Measurements from ENCODE around the gene SLCO2B1. TPM values are rescaled to one million over a fixed set of nuclear protein-coding genes. Genes with fewer than 3 reads are reported as not detected.

SLCO2B1 gene
- total RNA-seq, 2 donors from 2014 or later: 1.1 to 1.9 TPM

DNA sequence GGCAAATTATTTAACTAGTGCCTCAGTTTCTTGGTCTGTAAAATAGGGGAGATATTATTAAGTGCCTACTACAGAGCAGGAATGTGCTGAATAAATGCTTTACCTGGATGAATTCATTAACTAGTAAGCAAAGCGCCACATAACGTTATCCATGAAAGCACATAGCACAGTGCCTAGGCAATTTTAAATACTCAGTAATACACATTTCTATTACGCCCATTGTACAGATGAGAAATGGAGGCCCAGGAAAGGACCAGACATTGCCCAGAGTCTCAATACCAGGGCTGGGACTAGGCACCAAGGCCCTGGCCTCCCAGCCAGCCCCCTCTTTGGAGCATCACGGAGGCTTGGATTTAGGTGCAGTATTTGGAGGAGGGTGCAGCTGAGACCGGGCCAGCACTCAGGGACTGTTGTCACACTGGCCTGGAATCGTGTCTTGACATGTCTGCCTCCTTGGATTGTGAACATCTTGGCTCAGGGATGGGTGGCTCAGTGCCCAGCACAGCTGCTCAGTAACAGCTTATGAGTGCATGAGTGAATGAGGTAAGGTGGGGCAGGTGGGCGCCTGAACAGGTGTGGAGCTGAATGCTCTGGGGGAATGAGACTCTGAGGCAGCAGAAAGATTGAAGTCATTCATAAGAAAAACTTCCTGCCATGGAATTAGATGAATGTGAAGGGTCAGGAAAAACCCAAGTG is 47.5 kb downstream of the SLCO2B1 start:
- peaks cover 4% of the 10 kb centered on the region for H3K27me3 Mint-ChIP-seq (ENCODE audit: insufficient read depth)
- H3K4me3 Mint-ChIP-seq: no peak overlapping the region
- Histone ChIP-seq H3K9me3 (ENCODE audit: control insufficient read depth, low read length) (no peaks in the 10 kb centered on the region), H3K27ac (ENCODE audit: low read depth, low read length) (no peak overlapping the region), H3K4me3 (ENCODE audit: low read length) (no peak overlapping the region), H3K4me1 (ENCODE audit: control insufficient read depth, insufficient read depth, low read length) (no peaks in the 10 kb centered on the region), H3K9ac (ENCODE audit: extremely low read depth, low read length, poor library complexity, severe bottlenecking) (no peak overlapping the region), H3K27me3 (ENCODE audit: control insufficient read depth, insufficient read depth, low read length, poor library complexity, severe bottlenecking) (no peaks in the 10 kb centered on the region), H3K36me3 (ENCODE audit: control insufficient read depth, insufficient read depth, low read length) (no peaks in the 10 kb centered on the region)
- H3K27ac Mint-ChIP-seq: no peak overlapping the region
- no peaks in the 10 kb centered on the region for H3K9me3 Mint-ChIP-seq
- WGBS, 2 experiments (ENCODE audit: insufficient coverage in 1 of 2, insufficient read length in 1 of 2): 83 to 93% methylated on average over 1 to 7 of the region's 7 CpGs
- no peaks in the 10 kb centered on the region for H3K36me3 Mint-ChIP-seq (ENCODE audit: low read depth)
- H3K4me1 Mint-ChIP-seq: peaks cover 17% of the 10 kb centered on the region
- TF ChIP-seq CTCF (conservative IDR thresholded peaks at IDR 0.05): no peak
- peak; percentile 34 for DNase-seq

- H3K4me3 Mint-ChIP-seq: no peak overlapping the region
- H3K27me3 Mint-ChIP-seq (ENCODE audit: insufficient read depth): peaks cover 4% of the 10 kb centered on the region
- H3K36me3 ChIP-seq (ENCODE audit: control insufficient read depth, insufficient read depth, low read length): no peaks in the 10 kb centered on the region
- no peaks in the 10 kb centered on the region for H3K4me1 ChIP-seq (ENCODE audit: control insufficient read depth, insufficient read depth, low read length)
- DNase-seq: peak; percentile 46
- no peaks in the 10 kb centered on the region for H3K36me3 Mint-ChIP-seq (ENCODE audit: low read depth)
- H3K27me3 ChIP-seq (ENCODE audit: control insufficient read depth, insufficient read depth, low read length, poor library complexity, severe bottlenecking): no peaks in the 10 kb centered on the region
- no peak overlapping the region for H3K27ac ChIP-seq (ENCODE audit: low read depth, low read length)
- WGBS, 2 experiments (ENCODE audit: insufficient coverage in 1 of 2, insufficient read length in 1 of 2): 94 to 100% methylated on average over 1 to 4 of the region's 5 CpGs
- H3K27ac Mint-ChIP-seq: no peak overlapping the region
- no peak for TF ChIP-seq CTCF (conservative IDR thresholded peaks at IDR 0.05)
- no peaks in the 10 kb centered on the region for H3K9me3 Mint-ChIP-seq
- no peaks in the 10 kb centered on the region for H3K9me3 ChIP-seq (ENCODE audit: control insufficient read depth, low read length)
- H3K9ac ChIP-seq (ENCODE audit: extremely low read depth, low read length, poor library complexity, severe bottlenecking): no peak overlapping the region
- H3K4me1 Mint-ChIP-seq: peaks cover 17% of the 10 kb centered on the region
- H3K4me3 ChIP-seq (ENCODE audit: low read length): no peak overlapping the region
These were observed 48.6 kb downstream of the SLCO2B1 start for GRCh38 chr11:75199412-75199955.

DNA sequence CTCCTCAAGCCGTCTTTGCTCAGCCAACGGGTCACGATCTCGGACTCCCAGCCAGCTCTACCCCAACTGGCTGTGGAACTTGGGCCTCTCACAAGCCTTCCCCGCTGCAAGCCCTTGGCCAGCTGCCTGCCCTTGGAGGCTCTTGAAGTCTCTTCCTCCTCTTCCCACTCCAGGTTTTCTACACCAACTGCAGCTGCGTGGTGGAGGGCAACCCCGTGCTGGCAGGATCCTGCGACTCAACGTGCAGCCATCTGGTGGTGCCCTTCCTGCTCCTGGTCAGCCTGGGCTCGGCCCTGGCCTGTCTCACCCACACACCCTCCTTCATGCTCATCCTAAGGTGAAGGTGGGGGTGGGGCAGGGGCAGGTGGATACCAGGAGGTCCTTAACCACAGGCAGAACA is 49.1 kb downstream of the SLCO2B1 start:
- peak; percentile 47 for DNase-seq
- Mint-ChIP-seq H3K36me3 (ENCODE audit: low read depth) (no peaks in the 10 kb centered on the region), H3K9me3 (no peaks in the 10 kb centered on the region), H3K4me3 (no peak overlapping the region), H3K4me1 (peaks cover 17% of the 10 kb centered on the region), H3K27me3 (ENCODE audit: insufficient read depth) (peaks cover 4% of the 10 kb centered on the region), H3K27ac (no peak overlapping the region)
- H3K36me3 ChIP-seq (ENCODE audit: control insufficient read depth, insufficient read depth, low read length): no peaks in the 10 kb centered on the region
- H3K9ac ChIP-seq (ENCODE audit: extremely low read depth, low read length, poor library complexity, severe bottlenecking): no peak overlapping the region
- H3K4me3 ChIP-seq (ENCODE audit: low read length): no peak overlapping the region
- no peak for TF ChIP-seq CTCF (conservative IDR thresholded peaks at IDR 0.05)
- no peak overlapping the region for H3K27ac ChIP-seq (ENCODE audit: low read depth, low read length)
- no peaks in the 10 kb centered on the region for H3K27me3 ChIP-seq (ENCODE audit: control insufficient read depth, insufficient read depth, low read length, poor library complexity, severe bottlenecking)
- 92 to 94% methylated on average over 5 to 10 of the region's 10 CpGs for WGBS, 2 experiments (ENCODE audit: insufficient coverage in 1 of 2, insufficient read length in 1 of 2)
- H3K4me1 ChIP-seq (ENCODE audit: control insufficient read depth, insufficient read depth, low read length): no peaks in the 10 kb centered on the region
- no peaks in the 10 kb centered on the region for H3K9me3 ChIP-seq (ENCODE audit: control insufficient read depth, low read length)
